Endothelial cell of umbilical vein (primary cell): ENCODE measurements around the gene FAM210A.

Experiments used
- EZH2 ChIP-seq: IDR thresholded peaks from 2 replicates; pipeline ENCODE4 v1.6.1; 2012; ENCODE audit warnings: borderline replicate concordance, low read depth, mild to moderate bottlenecking, moderate library complexity, low read length, inconsistent platforms; ENCODE audit not compliant: severe bottlenecking
- FOS ChIP-seq: IDR thresholded peaks from 2 replicates; pipeline ENCODE4 v1.6.1; 2011; ENCODE audit warnings: mild to moderate bottlenecking, low read length, moderate library complexity, borderline replicate concordance; ENCODE audit not compliant: insufficient read depth
- GATA2 ChIP-seq: IDR thresholded peaks from 2 replicates; pipeline ENCODE4 v1.7.0; 2011; ENCODE audit warnings: low read depth, mild to moderate bottlenecking, moderate library complexity, mixed read lengths, low read length; ENCODE audit not compliant: insufficient read length, insufficient read depth
- JUN ChIP-seq: IDR thresholded peaks from 2 replicates; pipeline ENCODE4 v1.6.1; 2011; ENCODE audit warnings: borderline replicate concordance, low read depth; ENCODE audit not compliant: insufficient read length, insufficient read depth
- MAX ChIP-seq: IDR thresholded peaks from 2 replicates; pipeline ENCODE4 v1.6.1; 2011; ENCODE audit not compliant: insufficient read depth, insufficient read length
- MYC ChIP-seq: IDR thresholded peaks from one replicate; pipeline ENCODE4 v1.6.1; 2011; ENCODE audit warnings: mild to moderate bottlenecking, low read depth, low read length
- POLR2A ChIP-seq: IDR thresholded peaks from 2 replicates; pipeline ENCODE4 v1.6.1; 2012; ENCODE audit warnings: low read depth, mild to moderate bottlenecking, control low read depth, low read length
- POLR2AphosphoS5 ChIP-seq: IDR thresholded peaks from 2 replicates; pipeline ENCODE4 v1.6.1; 2012; ENCODE audit warnings: low read depth, mild to moderate bottlenecking, control low read depth, low read length, moderate library complexity; ENCODE audit not compliant: insufficient read depth
- TF ChIP-seq, protein P1 (sequence below), 2 donors: IDR thresholded peaks; 1 replicate in 1 of 2; 2 replicates in 1 of 2; pipeline ENCODE4 v1.5.1; 2011; ENCODE audit warnings: low read length in 2 of 2, mild to moderate bottlenecking in 2 of 2, moderate library complexity in 2 of 2, control low read depth in 1 of 2, inconsistent platforms in 1 of 2, low read depth in 1 of 2; ENCODE audit not compliant: insufficient read depth in 1 of 2; ENCODE audit errors: extremely low read depth in 1 of 2

GRCh38 chr18:13645093-13645492, 81.3 kb downstream of the FAM210A start:
- TF ChIP-seq POLR2A (no peak), POLR2AphosphoS5 (no peak), EZH2 (no peak), MAX (no peak), JUN (no peak), MYC (no peak), FOS (no peak), GATA2 (no peak)
- TF ChIP-seq, protein P1, sequence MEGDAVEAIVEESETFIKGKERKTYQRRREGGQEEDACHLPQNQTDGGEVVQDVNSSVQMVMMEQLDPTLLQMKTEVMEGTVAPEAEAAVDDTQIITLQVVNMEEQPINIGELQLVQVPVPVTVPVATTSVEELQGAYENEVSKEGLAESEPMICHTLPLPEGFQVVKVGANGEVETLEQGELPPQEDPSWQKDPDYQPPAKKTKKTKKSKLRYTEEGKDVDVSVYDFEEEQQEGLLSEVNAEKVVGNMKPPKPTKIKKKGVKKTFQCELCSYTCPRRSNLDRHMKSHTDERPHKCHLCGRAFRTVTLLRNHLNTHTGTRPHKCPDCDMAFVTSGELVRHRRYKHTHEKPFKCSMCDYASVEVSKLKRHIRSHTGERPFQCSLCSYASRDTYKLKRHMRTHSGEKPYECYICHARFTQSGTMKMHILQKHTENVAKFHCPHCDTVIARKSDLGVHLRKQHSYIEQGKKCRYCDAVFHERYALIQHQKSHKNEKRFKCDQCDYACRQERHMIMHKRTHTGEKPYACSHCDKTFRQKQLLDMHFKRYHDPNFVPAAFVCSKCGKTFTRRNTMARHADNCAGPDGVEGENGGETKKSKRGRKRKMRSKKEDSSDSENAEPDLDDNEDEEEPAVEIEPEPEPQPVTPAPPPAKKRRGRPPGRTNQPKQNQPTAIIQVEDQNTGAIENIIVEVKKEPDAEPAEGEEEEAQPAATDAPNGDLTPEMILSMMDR (IDR thresholded peaks at IDR 0.05; ENCODE audit: extremely low read depth in 1 of 2, insufficient read depth in 1 of 2, low read depth in 1 of 2, low read length in 2 of 2) = no peak
